Esophagus squamous epithelium (tissue), 4 donors: ENCODE data around the gene MYH7.

Source experiments
- POLR2A ChIP-seq, 4 donors: fragments of 450-650 bp; IDR thresholded peaks; one replicate each; pipeline ENCODE4 v1.6.1; 2017; ENCODE audit warnings: antibody characterized with exemption in 4 of 4, mild to moderate bottlenecking in 4 of 4, moderate library complexity in 3 of 4
- TF ChIP-seq, protein P1 (sequence below), 6 experiments: fragments of 450-650 bp in 4 of 6; fragments of 200-600 bp in 2 of 6; sonication (generic) in 2 of 6; IDR thresholded peaks; one replicate each; pipeline ENCODE4 v1.5.1; 2016 to 2019; ENCODE audit warnings: antibody characterized with exemption in 6 of 6, mild to moderate bottlenecking in 4 of 6, moderate library complexity in 4 of 6

- TF ChIP-seq, protein P1, sequence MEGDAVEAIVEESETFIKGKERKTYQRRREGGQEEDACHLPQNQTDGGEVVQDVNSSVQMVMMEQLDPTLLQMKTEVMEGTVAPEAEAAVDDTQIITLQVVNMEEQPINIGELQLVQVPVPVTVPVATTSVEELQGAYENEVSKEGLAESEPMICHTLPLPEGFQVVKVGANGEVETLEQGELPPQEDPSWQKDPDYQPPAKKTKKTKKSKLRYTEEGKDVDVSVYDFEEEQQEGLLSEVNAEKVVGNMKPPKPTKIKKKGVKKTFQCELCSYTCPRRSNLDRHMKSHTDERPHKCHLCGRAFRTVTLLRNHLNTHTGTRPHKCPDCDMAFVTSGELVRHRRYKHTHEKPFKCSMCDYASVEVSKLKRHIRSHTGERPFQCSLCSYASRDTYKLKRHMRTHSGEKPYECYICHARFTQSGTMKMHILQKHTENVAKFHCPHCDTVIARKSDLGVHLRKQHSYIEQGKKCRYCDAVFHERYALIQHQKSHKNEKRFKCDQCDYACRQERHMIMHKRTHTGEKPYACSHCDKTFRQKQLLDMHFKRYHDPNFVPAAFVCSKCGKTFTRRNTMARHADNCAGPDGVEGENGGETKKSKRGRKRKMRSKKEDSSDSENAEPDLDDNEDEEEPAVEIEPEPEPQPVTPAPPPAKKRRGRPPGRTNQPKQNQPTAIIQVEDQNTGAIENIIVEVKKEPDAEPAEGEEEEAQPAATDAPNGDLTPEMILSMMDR (IDR thresholded peaks at IDR 0.05): no peak
- TF ChIP-seq POLR2A (IDR thresholded peaks at IDR 0.05): no peak
Observed at GRCh38 chr14:23404331-23404900, 31.0 kb downstream of the MYH7 start.
